OCI-LY1 (cell line): ENCODE measurements around the gene SLC24A3.

Source experiments
- H2AFZ ChIP-seq: fragments of 200-600 bp; sonication (generic), shearing (Covaris generic); 2 replicates; pipeline ENCODE4 v1.6.0; 2014; ENCODE audit warnings: antibody characterized with exemption, mild to moderate bottlenecking, low read length
- H3F3A ChIP-seq: fragments of 200-600 bp; sonication (generic), shearing (Covaris generic); 2 replicates; pipeline ENCODE4 v1.6.0; 2014; ENCODE audit warnings: mild to moderate bottlenecking, antibody characterized with exemption, low read length, moderate library complexity; ENCODE audit not compliant: insufficient read depth
- H3K27ac ChIP-seq: fragments of 200-600 bp; sonication (generic); 2 replicates; pipeline ENCODE4 v1.5.1; 2014; ENCODE audit warnings: low read length, mixed run types, mild to moderate bottlenecking, low read depth; ENCODE audit not compliant: poor library complexity, severe bottlenecking
- H3K27me3 ChIP-seq: fragments of 200-600 bp; sonication (generic); 2 replicates; pipeline ENCODE4 v1.6.0; 2014; ENCODE audit warnings: antibody characterized with exemption, mild to moderate bottlenecking, low read length, moderate library complexity; ENCODE audit not compliant: insufficient read depth
- H3K36me3 ChIP-seq: fragments of 200-600 bp; sonication (generic); 2 replicates; pipeline ENCODE4 v1.6.1; 2014; ENCODE audit warnings: mild to moderate bottlenecking, antibody characterized with exemption, low read length, moderate library complexity, mixed read lengths; ENCODE audit not compliant: insufficient read depth
- H3K4me1 ChIP-seq: fragments of 200-600 bp; sonication (generic); 2 replicates; pipeline ENCODE4 v1.5.1; 2014; ENCODE audit warnings: mild to moderate bottlenecking, low read length, moderate library complexity; ENCODE audit not compliant: insufficient read depth, severe bottlenecking
- H3K4me2 ChIP-seq: fragments of 200-600 bp; sonication (generic), shearing (Covaris generic); 2 replicates; pipeline ENCODE4 v1.6.1; 2014; ENCODE audit warnings: low read length
- H3K4me3 ChIP-seq: fragments of 200-600 bp; sonication (generic); 2 replicates; pipeline ENCODE4 v1.5.1; 2014; ENCODE audit warnings: low read length, low read depth, mild to moderate bottlenecking, mixed read lengths; ENCODE audit not compliant: poor library complexity, severe bottlenecking
- H3K79me2 ChIP-seq: fragments of 200-600 bp; shearing (Covaris generic); 2 replicates; pipeline ENCODE4 v1.6.1; 2016; ENCODE audit warnings: mixed run types, low read length, mixed read lengths; ENCODE audit not compliant: insufficient read depth
- H3K9ac ChIP-seq: fragments of 200-600 bp; sonication (generic), shearing (Covaris generic); 2 replicates; pipeline ENCODE4 v1.6.1; 2014; ENCODE audit warnings: mild to moderate bottlenecking, low read length, mixed read lengths
- H3K9me2 ChIP-seq: fragments of 200-600 bp; sonication (generic), shearing (Covaris generic); 2 replicates; pipeline ENCODE4 v1.6.1; 2014; ENCODE audit warnings: low read depth, mild to moderate bottlenecking, low read length, mixed read lengths
- H3K9me3 ChIP-seq: fragments of 200-600 bp; shearing (Covaris generic); 2 replicates; pipeline ENCODE4 v1.6.1; 2014; ENCODE audit warnings: low read length, mixed read lengths
- H4K20me1 ChIP-seq: fragments of 200-600 bp; sonication (generic), shearing (Covaris generic); 2 replicates; pipeline ENCODE4 v1.6.0; 2016; ENCODE audit warnings: mild to moderate bottlenecking, low read length; ENCODE audit not compliant: insufficient read depth
- CTCF ChIP-seq: fragments of 200-600 bp; sonication (generic), shearing (Covaris generic); IDR thresholded peaks from 2 replicates; pipeline ENCODE4 v1.5.1; 2017; ENCODE audit warnings: mild to moderate bottlenecking, antibody characterized with exemption, low read length, moderate library complexity, mixed read lengths
- EZH2 ChIP-seq: fragments of 200-600 bp; sonication (generic), shearing (Covaris generic); IDR thresholded peaks from 2 replicates; pipeline ENCODE4 v1.8.0; 2017; ENCODE audit warnings: borderline replicate concordance, mixed run types, mild to moderate bottlenecking, antibody characterized with exemption, low read length, moderate library complexity, mixed read lengths

SLC24A3 gene

GRCh38 chr20:19375395-19375794 lies 163.0 kb downstream of the SLC24A3 start:
- Histone ChIP-seq H3K4me2 (no peak overlapping the region), H3K27me3 (no peaks in the 10 kb centered on the region), H3F3A (no peaks in the 10 kb centered on the region), H3K27ac (no peak overlapping the region), H3K79me2 (no peaks in the 10 kb centered on the region), H3K9me2 (no peaks in the 10 kb centered on the region), H2AFZ (no peak overlapping the region), H4K20me1 (no peaks in the 10 kb centered on the region), H3K9me3 (no peaks in the 10 kb centered on the region), H3K36me3 (no peaks in the 10 kb centered on the region), H3K9ac (no peak overlapping the region), H3K4me3 (no peak overlapping the region), H3K4me1 (no peaks in the 10 kb centered on the region)
- TF ChIP-seq EZH2 = no peak

DNA sequence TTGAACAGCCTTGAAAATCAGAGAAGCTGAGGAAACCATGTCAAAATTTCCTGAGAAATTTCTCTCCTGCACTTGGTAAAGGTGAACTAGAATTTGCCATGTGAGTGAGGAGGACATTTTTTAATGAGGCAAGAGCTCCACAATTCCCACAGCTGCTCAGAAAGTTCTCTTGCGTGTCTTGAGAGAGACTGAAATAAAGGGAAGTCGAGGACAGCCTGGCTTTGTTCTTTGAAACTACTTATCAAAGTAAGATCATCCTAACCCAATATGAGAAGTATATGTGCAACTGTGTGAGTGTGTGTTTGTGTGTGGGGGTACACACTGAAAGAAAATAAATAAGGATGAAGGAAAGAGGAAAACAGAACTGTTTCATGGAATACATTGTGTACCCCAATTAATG lies 163.4 kb downstream of the SLC24A3 start:
- Histone ChIP-seq H3K4me1 (no peaks in the 10 kb centered on the region), H3K79me2 (no peaks in the 10 kb centered on the region), H3K27ac (no peak overlapping the region), H3K9me3 (no peaks in the 10 kb centered on the region), H2AFZ (no peak overlapping the region), H3K4me3 (no peak overlapping the region), H3K9ac (no peak overlapping the region), H3K4me2 (no peak overlapping the region), H3K36me3 (no peaks in the 10 kb centered on the region), H3F3A (no peaks in the 10 kb centered on the region), H4K20me1 (no peaks in the 10 kb centered on the region), H3K9me2 (no peaks in the 10 kb centered on the region), H3K27me3 (no peaks in the 10 kb centered on the region)
- no peak for TF ChIP-seq EZH2
- no peak for TF ChIP-seq CTCF

DNA sequence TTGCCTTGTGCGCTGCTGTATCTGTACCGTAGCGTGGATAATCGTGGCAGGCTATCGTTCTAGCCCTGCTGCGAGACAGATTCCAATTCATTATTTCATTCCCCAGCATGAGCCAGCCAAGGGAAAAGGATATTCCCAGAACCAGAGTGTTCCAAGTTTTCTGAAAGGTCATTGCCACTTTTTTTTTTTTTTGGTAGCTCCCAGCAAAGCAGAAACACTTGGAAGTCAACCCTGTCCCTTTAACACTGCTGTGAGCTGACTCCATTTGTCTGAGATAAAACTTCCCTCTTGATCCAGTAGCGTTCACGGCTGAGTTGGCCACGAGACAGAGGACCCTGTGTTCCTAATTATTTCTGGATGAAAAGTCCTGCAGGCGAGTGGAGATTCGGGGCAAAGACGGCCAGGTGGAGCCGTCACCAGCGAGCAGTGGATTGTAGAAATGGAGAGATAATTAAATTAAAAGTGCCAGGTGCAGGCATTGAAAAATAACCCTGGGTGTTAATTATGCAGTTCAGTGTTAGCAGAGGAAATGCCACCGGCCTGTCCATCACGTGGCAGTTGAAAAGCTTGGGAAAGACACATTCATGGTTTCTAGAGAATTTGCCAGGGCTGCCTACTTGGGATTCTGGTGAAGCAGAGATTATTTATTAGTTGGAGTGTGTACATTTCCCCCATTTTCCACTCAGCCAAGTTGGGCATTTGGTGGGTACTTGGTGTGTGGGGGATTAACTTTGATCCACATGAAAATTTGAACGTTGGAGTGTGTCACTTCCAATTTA lies 164.2 kb downstream of the SLC24A3 start:
- H3K4me2 ChIP-seq = no peak overlapping the region
- H3K9me2 ChIP-seq = no peaks in the 10 kb centered on the region
- no peaks in the 10 kb centered on the region for H3F3A ChIP-seq
- no peak overlapping the region for H3K4me3 ChIP-seq
- no peak overlapping the region for H3K9ac ChIP-seq
- no peak for TF ChIP-seq EZH2
- TF ChIP-seq CTCF = no peak
- H4K20me1 ChIP-seq = no peaks in the 10 kb centered on the region
- H2AFZ ChIP-seq = no peak overlapping the region
- no peak overlapping the region for H3K27ac ChIP-seq
- no peaks in the 10 kb centered on the region for H3K36me3 ChIP-seq
- no peaks in the 10 kb centered on the region for H3K79me2 ChIP-seq
- no peaks in the 10 kb centered on the region for H3K9me3 ChIP-seq
- H3K27me3 ChIP-seq = no peaks in the 10 kb centered on the region
- no peaks in the 10 kb centered on the region for H3K4me1 ChIP-seq

- H3K27me3 ChIP-seq = no peaks in the 10 kb centered on the region
- H3K4me1 ChIP-seq = no peaks in the 10 kb centered on the region
- H2AFZ ChIP-seq = no peak overlapping the region
- no peak overlapping the region for H3K9ac ChIP-seq
- no peak for TF ChIP-seq CTCF
- TF ChIP-seq EZH2 = no peak
- H3K9me2 ChIP-seq = no peaks in the 10 kb centered on the region
- H3F3A ChIP-seq = no peaks in the 10 kb centered on the region
- H3K4me3 ChIP-seq = no peak overlapping the region
- H3K9me3 ChIP-seq = no peaks in the 10 kb centered on the region
- no peaks in the 10 kb centered on the region for H4K20me1 ChIP-seq
- H3K4me2 ChIP-seq = no peak overlapping the region
- H3K79me2 ChIP-seq = no peaks in the 10 kb centered on the region
- no peak overlapping the region for H3K27ac ChIP-seq
- no peaks in the 10 kb centered on the region for H3K36me3 ChIP-seq
Measured at GRCh38 chr20:19378058-19378457, 165.6 kb downstream of the SLC24A3 start.
